ENCODE measurements around the gene PRKACA.

PRKACA gene

DNA sequence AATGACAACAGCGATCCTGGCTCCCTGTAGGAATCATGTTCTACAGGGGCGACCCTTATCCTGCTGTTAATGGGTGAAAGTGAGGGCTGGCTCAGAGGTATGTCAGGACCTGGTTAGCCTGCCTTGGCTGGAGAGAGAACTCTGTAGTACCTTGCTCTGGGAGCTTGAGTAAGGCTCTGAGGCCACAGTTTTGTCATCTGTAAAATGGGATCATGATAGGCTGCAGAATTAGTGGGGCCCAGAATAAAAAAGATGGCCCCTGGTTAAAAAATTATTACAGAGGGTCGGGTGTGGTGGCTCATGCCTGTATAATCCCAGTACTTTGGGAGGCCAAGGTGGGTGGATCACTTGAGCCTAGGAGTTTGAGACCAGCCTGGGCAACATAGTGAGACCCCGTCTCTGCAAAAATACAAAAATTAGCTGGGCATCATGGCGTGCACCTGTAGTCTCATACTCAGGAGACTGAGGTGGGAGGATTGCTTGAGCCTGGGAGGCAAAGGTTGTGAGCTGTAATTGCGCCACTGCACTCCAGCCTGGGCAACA lies 16.5 kb downstream of the PRKACA start:
- DNase-seq: no peak
- Histone ChIP-seq H3K4me1 (ENCODE audit: control insufficient read depth in 1 of 2, insufficient read depth in 2 of 2, low read length in 2 of 2) (peaks cover 0 to 2% of the 10 kb centered on the region in 2 experiments), H3K4ac (ENCODE audit: low read depth, low read length) (no peak overlapping the region), H3K9me3 (ENCODE audit: insufficient read depth, low read depth, low read length) (peaks cover 2% of the 10 kb centered on the region), H3K18ac (ENCODE audit: low read length) (no peak overlapping the region), H3K27me3 (ENCODE audit: insufficient read depth, low read length) (no peaks in the 10 kb centered on the region), H4K12ac (ENCODE audit: low read depth, low read length) (no peak overlapping the region), H2BK12ac (ENCODE audit: low read length) (no peak overlapping the region), H4K91ac (ENCODE audit: low read depth, low read length) (no peak overlapping the region), H3K79me2 (ENCODE audit: control insufficient read depth, insufficient read depth, low read length, poor library complexity) (no peaks in the 10 kb centered on the region), H3K9ac (ENCODE audit: low read length) (no peak overlapping the region), H2BK120ac (ENCODE audit: insufficient read depth, low read length, poor library complexity) (no peak overlapping the region), H3K79me1 (ENCODE audit: low read length) (no peaks in the 10 kb centered on the region), H3K4me2 (ENCODE audit: low read length) (no peak overlapping the region), H2AK5ac (ENCODE audit: low read length) (no peak overlapping the region), H3K27ac (ENCODE audit: low read depth, low read length) (no peak overlapping the region), H2AFZ (ENCODE audit: insufficient read depth, low read length, poor library complexity) (no peak overlapping the region), H4K8ac (ENCODE audit: low read depth, low read length) (no peak overlapping the region), H3K23ac (ENCODE audit: low read length) (no peak overlapping the region), H2BK5ac (ENCODE audit: low read depth, low read length, poor library complexity) (no peak overlapping the region), H3K4me3 (ENCODE audit: low read depth, low read length) (no peak overlapping the region), H3K36me3 (ENCODE audit: control insufficient read depth in 1 of 2, insufficient read depth in 2 of 2, low read length in 2 of 2) (peaks cover 42 to 45% of the 10 kb centered on the region in 2 experiments), H3K14ac (ENCODE audit: low read length) (no peak overlapping the region)
- no CpG with 5 or more reads among the region's 6 CpGs for WGBS (ENCODE audit: extremely low coverage, insufficient coverage, insufficient read length)

DNA sequence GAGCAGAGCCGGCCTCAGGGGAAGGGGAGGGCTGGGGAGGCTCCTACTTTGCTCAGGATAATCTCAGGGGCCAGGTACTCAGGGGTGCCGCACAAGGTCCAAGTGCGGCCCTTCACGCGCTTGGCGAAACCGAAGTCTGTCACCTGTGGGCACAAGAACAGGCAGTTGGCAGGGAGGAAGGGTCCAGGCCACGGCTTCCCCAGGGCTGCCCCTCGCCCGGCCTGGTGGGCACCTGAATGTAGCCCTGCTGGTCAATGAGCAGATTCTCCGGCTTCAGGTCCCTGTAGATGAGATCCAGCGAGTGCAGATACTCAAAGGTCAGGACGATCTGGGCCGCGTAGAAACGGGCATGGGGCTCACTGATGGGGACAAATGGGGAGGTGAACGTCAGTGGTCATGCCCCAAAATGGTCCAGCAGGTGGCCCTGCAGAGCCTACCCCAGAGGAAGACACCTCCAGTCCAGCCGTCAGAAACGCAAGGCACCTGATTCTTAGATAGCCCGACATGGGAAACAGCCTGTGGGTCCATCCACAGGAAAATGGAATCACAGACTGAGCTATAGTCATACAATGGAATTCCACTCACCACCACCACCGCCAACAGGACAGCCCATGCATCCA lies 19.9 kb downstream of the PRKACA start:
- Histone ChIP-seq H3K4ac (ENCODE audit: low read depth, low read length) (no peak overlapping the region), H3K23ac (ENCODE audit: low read length) (no peak overlapping the region), H3K27me3 (ENCODE audit: insufficient read depth, low read length) (no peaks in the 10 kb centered on the region), H4K12ac (ENCODE audit: low read depth, low read length) (no peak overlapping the region), H2AK5ac (ENCODE audit: low read length) (no peak overlapping the region), H2BK120ac (ENCODE audit: insufficient read depth, low read length, poor library complexity) (no peak overlapping the region), H3K79me2 (ENCODE audit: control insufficient read depth, insufficient read depth, low read length, poor library complexity) (no peaks in the 10 kb centered on the region), H2BK12ac (ENCODE audit: low read length) (no peak overlapping the region), H3K27ac (ENCODE audit: low read depth, low read length) (no peak overlapping the region), H3K9me3 (ENCODE audit: insufficient read depth, low read depth, low read length) (peaks cover 7% of the 10 kb centered on the region), H2BK5ac (ENCODE audit: low read depth, low read length, poor library complexity) (no peak overlapping the region), H3K79me1 (ENCODE audit: low read length) (no peaks in the 10 kb centered on the region), H4K8ac (ENCODE audit: low read depth, low read length) (no peak overlapping the region), H3K36me3 (ENCODE audit: control insufficient read depth in 1 of 2, insufficient read depth in 2 of 2, low read length in 2 of 2) (peaks cover 32 to 33% of the 10 kb centered on the region in 2 experiments), H3K4me1 (ENCODE audit: control insufficient read depth in 1 of 2, insufficient read depth in 2 of 2, low read length in 2 of 2) (peaks cover 0 to 2% of the 10 kb centered on the region in 2 experiments), H3K9ac (ENCODE audit: low read length) (no peak overlapping the region), H3K14ac (ENCODE audit: low read length) (no peak overlapping the region), H3K18ac (ENCODE audit: low read length) (no peak overlapping the region), H2AFZ (ENCODE audit: insufficient read depth, low read length, poor library complexity) (no peak overlapping the region), H3K4me2 (ENCODE audit: low read length) (no peak overlapping the region), H3K4me3 (ENCODE audit: low read depth, low read length) (no peak overlapping the region), H4K91ac (ENCODE audit: low read depth, low read length) (no peak overlapping the region)
- no CpG with 5 or more reads among the region's 21 CpGs for WGBS (ENCODE audit: extremely low coverage, insufficient coverage, insufficient read length)
- DNase-seq: no peak

DNA sequence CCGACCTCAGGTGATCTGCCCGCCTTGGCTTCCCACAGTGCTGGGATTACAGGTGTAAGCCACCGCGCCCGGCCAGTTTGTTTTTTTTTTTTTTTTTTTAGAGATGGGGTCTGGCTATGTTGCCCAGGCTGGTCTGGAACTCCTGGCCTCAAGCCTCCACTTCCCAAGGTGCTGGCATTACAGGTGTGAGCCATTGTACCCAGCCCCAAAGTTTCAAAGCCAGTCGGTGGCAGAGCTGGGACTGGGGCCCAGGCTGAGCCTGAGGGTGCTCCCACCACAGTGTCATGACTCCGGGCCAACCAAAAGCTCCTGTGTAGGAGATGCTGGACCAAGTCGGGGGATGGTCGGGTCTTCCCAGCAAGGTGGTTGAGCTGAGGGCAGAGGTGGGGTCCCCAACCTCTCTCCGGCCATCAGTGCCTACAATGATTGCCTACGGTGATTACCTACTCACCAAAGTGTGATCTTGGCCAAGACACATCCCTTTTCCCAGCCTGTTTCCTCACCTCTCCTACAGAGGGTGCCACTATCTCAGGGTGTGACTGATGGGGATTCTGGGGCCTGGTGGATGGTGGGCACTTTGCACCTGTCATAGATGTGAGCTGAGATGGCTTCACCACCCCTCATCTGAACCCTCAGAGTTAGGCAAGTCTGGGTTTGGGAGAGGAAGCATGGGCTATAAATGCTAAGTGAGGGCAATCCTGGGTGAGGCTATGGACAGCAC lies 21.1 kb downstream of the PRKACA start:
- H3K4me1 ChIP-seq (ENCODE audit: control insufficient read depth in 1 of 2, insufficient read depth in 2 of 2, low read length in 2 of 2): peaks cover 2 to 4% of the 10 kb centered on the region in 2 experiments
- peaks cover 1% of the 10 kb centered on the region for H3K79me2 ChIP-seq (ENCODE audit: control insufficient read depth, insufficient read depth, low read length, poor library complexity)
- no peak for DNase-seq
- no peak overlapping the region for H3K18ac ChIP-seq (ENCODE audit: low read length)
- H3K27ac ChIP-seq (ENCODE audit: low read depth, low read length): no peak overlapping the region
- H2BK12ac ChIP-seq (ENCODE audit: low read length): no peak overlapping the region
- no peak overlapping the region for H4K91ac ChIP-seq (ENCODE audit: low read depth, low read length)
- H3K4me2 ChIP-seq (ENCODE audit: low read length): no peak overlapping the region
- H2AFZ ChIP-seq (ENCODE audit: insufficient read depth, low read length, poor library complexity): no peak overlapping the region
- H2AK5ac ChIP-seq (ENCODE audit: low read length): no peak overlapping the region
- no peak overlapping the region for H2BK5ac ChIP-seq (ENCODE audit: low read depth, low read length, poor library complexity)
- no peak overlapping the region for H3K4me3 ChIP-seq (ENCODE audit: low read depth, low read length)
- H3K4ac ChIP-seq (ENCODE audit: low read depth, low read length): no peak overlapping the region
- no peak overlapping the region for H3K23ac ChIP-seq (ENCODE audit: low read length)
- H3K9me3 ChIP-seq (ENCODE audit: insufficient read depth, low read depth, low read length): peaks cover 7% of the 10 kb centered on the region
- no peak overlapping the region for H3K9ac ChIP-seq (ENCODE audit: low read length)
- H3K14ac ChIP-seq (ENCODE audit: low read length): no peak overlapping the region
- WGBS (ENCODE audit: extremely low coverage, insufficient coverage, insufficient read length): no CpG with 5 or more reads among the region's 11 CpGs
- H3K36me3 ChIP-seq (ENCODE audit: control insufficient read depth in 1 of 2, insufficient read depth in 2 of 2, low read length in 2 of 2): peaks cover 24 to 26% of the 10 kb centered on the region in 2 experiments
- no peaks in the 10 kb centered on the region for H3K27me3 ChIP-seq (ENCODE audit: insufficient read depth, low read length)
- H4K8ac ChIP-seq (ENCODE audit: low read depth, low read length): no peak overlapping the region
- H3K79me1 ChIP-seq (ENCODE audit: low read length): peaks cover 4% of the 10 kb centered on the region
- H2BK120ac ChIP-seq (ENCODE audit: insufficient read depth, low read length, poor library complexity): no peak overlapping the region
- no peak overlapping the region for H4K12ac ChIP-seq (ENCODE audit: low read depth, low read length)

DNA sequence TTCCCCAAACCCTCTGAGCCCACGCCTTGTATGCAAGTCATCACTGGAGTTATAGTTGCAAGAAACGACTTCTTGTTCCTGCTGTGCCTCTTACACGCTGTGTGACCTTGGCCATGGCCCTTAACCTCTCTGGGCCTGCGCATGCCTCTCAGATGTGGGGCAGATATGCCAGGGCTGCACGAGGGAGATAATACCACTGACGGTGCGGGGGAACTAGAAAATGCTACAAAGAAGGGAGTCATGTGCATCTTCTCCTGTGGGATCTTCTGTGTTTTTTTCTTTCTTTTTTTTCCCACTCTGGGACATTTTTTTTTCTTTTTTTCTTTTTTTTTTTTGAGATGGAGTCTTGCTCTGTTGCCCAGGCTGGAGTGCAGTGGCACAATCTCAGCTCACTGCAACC lies 22.7 kb downstream of the PRKACA start:
- no CpG with 5 or more reads among the region's 7 CpGs for WGBS (ENCODE audit: extremely low coverage, insufficient coverage, insufficient read length)
- Histone ChIP-seq H3K79me2 (ENCODE audit: control insufficient read depth, insufficient read depth, low read length, poor library complexity) (peaks cover 5% of the 10 kb centered on the region), H3K36me3 (ENCODE audit: control insufficient read depth in 1 of 2, insufficient read depth in 2 of 2, low read length in 2 of 2) (peaks cover 16 to 18% of the 10 kb centered on the region in 2 experiments), H3K14ac (ENCODE audit: low read length) (no peak overlapping the region), H3K9ac (ENCODE audit: low read length) (no peak overlapping the region), H2AK5ac (ENCODE audit: low read length) (no peak overlapping the region), H4K12ac (ENCODE audit: low read depth, low read length) (no peak overlapping the region), H3K27me3 (ENCODE audit: insufficient read depth, low read length) (no peaks in the 10 kb centered on the region), H4K91ac (ENCODE audit: low read depth, low read length) (no peak overlapping the region), H3K27ac (ENCODE audit: low read depth, low read length) (no peak overlapping the region), H2BK12ac (ENCODE audit: low read length) (no peak overlapping the region), H2AFZ (ENCODE audit: insufficient read depth, low read length, poor library complexity) (no peak overlapping the region), H3K18ac (ENCODE audit: low read length) (no peak overlapping the region), H3K4me3 (ENCODE audit: low read depth, low read length) (no peak overlapping the region), H3K79me1 (ENCODE audit: low read length) (peaks cover 11% of the 10 kb centered on the region), H2BK5ac (ENCODE audit: low read depth, low read length, poor library complexity) (no peak overlapping the region), H3K4me1 (ENCODE audit: control insufficient read depth in 1 of 2, insufficient read depth in 2 of 2, low read length in 2 of 2) (peaks cover 2 to 4% of the 10 kb centered on the region in 2 experiments), H3K23ac (ENCODE audit: low read length) (no peak overlapping the region), H3K4ac (ENCODE audit: low read depth, low read length) (no peak overlapping the region), H3K4me2 (ENCODE audit: low read length) (no peak overlapping the region), H2BK120ac (ENCODE audit: insufficient read depth, low read length, poor library complexity) (no peak overlapping the region), H4K8ac (ENCODE audit: low read depth, low read length) (no peak overlapping the region), H3K9me3 (ENCODE audit: insufficient read depth, low read depth, low read length) (peaks cover 5% of the 10 kb centered on the region)
- DNase-seq: no peak

Measured in trophoblast cell (in vitro differentiated cells and primary cell).